Neural progenitor cell (in vitro differentiated cells): ENCODE results near the gene MAOB. TPM values are rescaled to one million over a fixed set of nuclear protein-coding genes. Genes with fewer than 3 reads are reported as not detected.
A peak's percentile ranks its signal among the peaks of the same experiment; 100 is the strongest.

ENCODE experiments used
- DNase-seq: peaks from one replicate; pipeline ENCODE4 v3.0.0-alpha.2; 2016; ENCODE audit warnings: low spot score
- H2AFZ ChIP-seq: fragments of 200-600 bp; sonication (generic); replicated peaks from 2 replicates; pipeline ENCODE4 v1.6.1; 2016; ENCODE audit warnings: antibody characterized with exemption
- H3F3A ChIP-seq: fragments of 200-600 bp; sonication (generic); 2 replicates; pipeline ENCODE4 v1.6.1; 2016; ENCODE audit warnings: antibody characterized with exemption, low read depth
- H3K27ac ChIP-seq: fragments of 200-600 bp; sonication (generic); 2 replicates; pipeline ENCODE4 v1.5.1; 2016; ENCODE audit warnings: mild to moderate bottlenecking
- H3K27me3 ChIP-seq: fragments of 200-600 bp; sonication (generic); 2 replicates; pipeline ENCODE4 v1.6.1; 2016; ENCODE audit warnings: mild to moderate bottlenecking, moderate library complexity
- H3K36me3 ChIP-seq: fragments of 200-600 bp; sonication (generic); 2 replicates; pipeline ENCODE4 v1.5.1; 2016
- H3K4me1 ChIP-seq: fragments of 200-600 bp; sonication (generic); 2 replicates; pipeline ENCODE4 v1.6.1; 2016; ENCODE audit warnings: mixed run types
- H3K4me2 ChIP-seq: fragments of 200-600 bp; sonication (generic); 2 replicates; pipeline ENCODE4 v1.6.1; 2016
- H3K4me3 ChIP-seq: fragments of 200-600 bp; sonication (generic); 2 replicates; pipeline ENCODE4 v1.5.1; 2016
- H3K79me2 ChIP-seq: fragments of 200-600 bp; sonication (generic); 2 replicates; pipeline ENCODE4 v1.6.1; 2016; ENCODE audit warnings: low read depth
- H3K9ac ChIP-seq: fragments of 200-600 bp; sonication (generic); 2 replicates; pipeline ENCODE4 v1.6.1; 2016
- H3K9me3 ChIP-seq: fragments of 200-600 bp; sonication (generic); 2 replicates; pipeline ENCODE4 v1.5.1; 2016; ENCODE audit warnings: low read depth
- H4K20me1 ChIP-seq: fragments of 200-600 bp; sonication (generic); 2 replicates; pipeline ENCODE4 v1.6.1; 2016; ENCODE audit warnings: low read depth
- H3K27ac Mint-ChIP-seq: 3 replicates; pipeline ENCODE4 v1.8.0; 2021; ENCODE audit warnings: mixed read lengths
- H3K27me3 Mint-ChIP-seq: 2 replicates; pipeline ENCODE4 v1.8.0; 2022; ENCODE audit warnings: low read depth, mild to moderate bottlenecking, inconsistent platforms, moderate library complexity, mixed read lengths; ENCODE audit not compliant: insufficient read depth
- H3K36me3 Mint-ChIP-seq: 3 replicates; pipeline ENCODE4 v1.8.0; 2021; ENCODE audit warnings: mixed read lengths
- H3K4me1 Mint-ChIP-seq: 3 replicates; pipeline ENCODE4 v1.8.0; 2021; ENCODE audit warnings: mixed read lengths
- H3K4me3 Mint-ChIP-seq: 3 replicates; pipeline ENCODE4 v1.8.0; 2021; ENCODE audit warnings: mild to moderate bottlenecking, moderate library complexity, mixed read lengths
- H3K9me3 Mint-ChIP-seq: 3 replicates; pipeline ENCODE4 v1.8.0; 2020; ENCODE audit warnings: mixed read lengths
- EZH2 ChIP-seq: fragments of 200-600 bp; sonication (generic); IDR thresholded peaks from 2 replicates; pipeline ENCODE4 v1.6.1; 2017; ENCODE audit warnings: antibody characterized with exemption, mild to moderate bottlenecking, moderate library complexity
- EZH2phosphoT487 ChIP-seq: fragments of 200-600 bp; sonication (generic); IDR thresholded peaks from 2 replicates; pipeline ENCODE4 v1.6.1; 2017; ENCODE audit warnings: antibody characterized with exemption
- total RNA-seq: library from RNA; depleted of rRNA; stranded (reverse); fragments of >200 nt; gene quantifications from 2 replicates; pipeline ENCODE4 v1.2.3, GENCODE V29; 2015; ENCODE audit warnings: low replicate concordance
- TF ChIP-seq, protein P1 (sequence below): fragments of 200-600 bp; sonication (generic); IDR thresholded peaks from 2 replicates; pipeline ENCODE4 v1.5.1; 2017; ENCODE audit warnings: antibody characterized with exemption, mild to moderate bottlenecking

MAOB gene
- total RNA-seq, 1 donor from 2014 or later: 1.5 TPM

DNA sequence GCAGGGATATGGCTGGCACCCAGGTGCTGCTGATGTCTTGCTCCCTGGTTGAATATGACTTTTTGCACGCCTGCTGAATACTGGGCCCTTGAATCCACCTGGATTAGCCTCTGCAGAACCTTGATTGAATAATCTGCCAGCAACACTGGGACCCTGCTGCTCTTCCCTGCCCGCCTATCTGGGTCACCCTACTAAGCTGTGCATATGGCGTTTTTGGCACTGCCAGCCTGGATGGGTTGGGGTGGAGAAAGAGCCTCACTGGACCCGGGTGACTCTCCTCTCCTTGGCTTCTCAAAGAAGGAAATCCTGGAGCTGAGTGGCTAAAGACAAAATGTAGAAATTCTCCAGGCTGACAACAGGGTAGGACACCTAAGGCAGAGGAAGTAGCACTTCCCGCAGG is 126.2 kb downstream of the MAOB start:
- Histone ChIP-seq H3K4me2 (no peak overlapping the region), H3K27me3 (no peaks in the 10 kb centered on the region), H3K79me2 (no peaks in the 10 kb centered on the region), H3K9me3 (no peaks in the 10 kb centered on the region), H3F3A (no peaks in the 10 kb centered on the region), H3K4me1 (no peaks in the 10 kb centered on the region), H3K4me3 (no peak overlapping the region), H3K27ac (no peak overlapping the region), H3K9ac (no peak overlapping the region), H4K20me1 (no peaks in the 10 kb centered on the region), H2AFZ (no peak overlapping the region), H3K36me3 (no peaks in the 10 kb centered on the region)
- Mint-ChIP-seq H3K4me1 (no peaks in the 10 kb centered on the region), H3K27me3 (no peaks in the 10 kb centered on the region), H3K36me3 (no peaks in the 10 kb centered on the region), H3K27ac (no peak overlapping the region), H3K9me3 (no peaks in the 10 kb centered on the region), H3K4me3 (no peak overlapping the region)
- no peak for DNase-seq
- TF ChIP-seq EZH2: no peak
- TF ChIP-seq EZH2phosphoT487: no peak
- TF ChIP-seq, protein P1, sequence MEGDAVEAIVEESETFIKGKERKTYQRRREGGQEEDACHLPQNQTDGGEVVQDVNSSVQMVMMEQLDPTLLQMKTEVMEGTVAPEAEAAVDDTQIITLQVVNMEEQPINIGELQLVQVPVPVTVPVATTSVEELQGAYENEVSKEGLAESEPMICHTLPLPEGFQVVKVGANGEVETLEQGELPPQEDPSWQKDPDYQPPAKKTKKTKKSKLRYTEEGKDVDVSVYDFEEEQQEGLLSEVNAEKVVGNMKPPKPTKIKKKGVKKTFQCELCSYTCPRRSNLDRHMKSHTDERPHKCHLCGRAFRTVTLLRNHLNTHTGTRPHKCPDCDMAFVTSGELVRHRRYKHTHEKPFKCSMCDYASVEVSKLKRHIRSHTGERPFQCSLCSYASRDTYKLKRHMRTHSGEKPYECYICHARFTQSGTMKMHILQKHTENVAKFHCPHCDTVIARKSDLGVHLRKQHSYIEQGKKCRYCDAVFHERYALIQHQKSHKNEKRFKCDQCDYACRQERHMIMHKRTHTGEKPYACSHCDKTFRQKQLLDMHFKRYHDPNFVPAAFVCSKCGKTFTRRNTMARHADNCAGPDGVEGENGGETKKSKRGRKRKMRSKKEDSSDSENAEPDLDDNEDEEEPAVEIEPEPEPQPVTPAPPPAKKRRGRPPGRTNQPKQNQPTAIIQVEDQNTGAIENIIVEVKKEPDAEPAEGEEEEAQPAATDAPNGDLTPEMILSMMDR: no peak

DNA sequence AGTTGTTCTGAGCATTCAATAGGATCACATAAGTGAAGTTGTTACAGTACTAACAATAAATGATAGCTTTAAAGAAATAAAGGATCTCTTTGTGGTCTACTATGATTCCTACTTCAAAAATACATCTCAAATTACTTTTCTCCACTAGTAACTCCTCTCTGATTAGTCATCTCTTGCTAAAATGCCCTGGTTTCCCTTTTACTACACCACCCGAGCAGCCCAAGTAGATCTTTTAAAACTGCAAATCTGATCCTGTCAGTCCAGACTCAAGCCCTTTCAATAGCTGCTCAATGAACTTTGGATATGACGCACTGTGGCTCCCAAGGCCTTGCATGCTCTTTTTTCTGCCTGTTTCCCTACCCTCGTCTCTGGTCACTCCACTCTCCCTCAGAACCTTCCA is 128.6 kb downstream of the MAOB start:
- H3K79me2 ChIP-seq: no peaks in the 10 kb centered on the region
- no peak overlapping the region for H2AFZ ChIP-seq
- H3K4me2 ChIP-seq: no peak overlapping the region
- no peaks in the 10 kb centered on the region for H3K4me1 ChIP-seq
- no peak overlapping the region for H3K9ac ChIP-seq
- no peaks in the 10 kb centered on the region for H3K9me3 ChIP-seq
- TF ChIP-seq EZH2 (no peak), EZH2phosphoT487 (no peak)
- TF ChIP-seq, protein P1: no peak
- H3K4me3 ChIP-seq: no peak overlapping the region
- no peaks in the 10 kb centered on the region for H3F3A ChIP-seq
- H4K20me1 ChIP-seq: no peaks in the 10 kb centered on the region
- H3K27ac ChIP-seq: no peak overlapping the region
- no peak overlapping the region for H3K27ac Mint-ChIP-seq
- no peaks in the 10 kb centered on the region for H3K27me3 Mint-ChIP-seq
- no peaks in the 10 kb centered on the region for H3K36me3 Mint-ChIP-seq
- no peaks in the 10 kb centered on the region for H3K36me3 ChIP-seq
- no peaks in the 10 kb centered on the region for H3K9me3 Mint-ChIP-seq
- no peak for DNase-seq
- no peak overlapping the region for H3K4me3 Mint-ChIP-seq
- no peaks in the 10 kb centered on the region for H3K4me1 Mint-ChIP-seq
- H3K27me3 ChIP-seq: no peaks in the 10 kb centered on the region

DNA sequence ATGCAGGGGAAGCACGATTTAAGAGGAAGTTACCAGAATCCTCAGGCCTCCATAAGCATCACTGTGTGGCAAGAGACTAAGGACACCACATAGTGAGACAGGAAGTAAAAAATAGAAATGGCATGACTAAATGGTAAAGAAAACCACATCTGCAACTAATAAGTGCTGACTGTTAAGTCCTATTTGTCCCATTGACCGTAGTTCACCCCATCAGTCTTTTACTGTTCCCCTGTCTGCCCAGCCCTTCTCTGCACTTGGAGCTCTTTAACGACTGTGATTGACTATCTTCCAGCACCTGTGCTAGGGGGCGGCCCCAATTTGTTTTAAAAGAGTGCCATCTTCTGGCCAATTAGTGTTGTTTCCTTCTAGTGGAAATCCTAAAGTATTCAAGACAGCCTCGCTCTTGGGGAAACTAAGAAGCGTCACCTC is 132.0 kb downstream of the MAOB start:
- Mint-ChIP-seq H3K27me3 (no peaks in the 10 kb centered on the region), H3K27ac (no peak overlapping the region)
- H4K20me1 ChIP-seq: no peaks in the 10 kb centered on the region

More for the DNA sequence above, 132.0 kb downstream of the MAOB start:
- no peak overlapping the region for H3K4me2 ChIP-seq
- Mint-ChIP-seq H3K4me1 (no peaks in the 10 kb centered on the region), H3K9me3 (no peaks in the 10 kb centered on the region), H3K36me3 (no peaks in the 10 kb centered on the region), H3K4me3 (no peak overlapping the region)
- no peak overlapping the region for H3K4me3 ChIP-seq
- H3F3A ChIP-seq: no peaks in the 10 kb centered on the region
- no peak overlapping the region for H2AFZ ChIP-seq
- no peaks in the 10 kb centered on the region for H3K36me3 ChIP-seq
- no peak overlapping the region for H3K9ac ChIP-seq
- H3K4me1 ChIP-seq: no peaks in the 10 kb centered on the region
- no peaks in the 10 kb centered on the region for H3K79me2 ChIP-seq
- H3K27me3 ChIP-seq: no peaks in the 10 kb centered on the region
- DNase-seq: peak; percentile 80
- no peaks in the 10 kb centered on the region for H3K9me3 ChIP-seq
- TF ChIP-seq EZH2 (no peak), EZH2phosphoT487 (no peak)
- TF ChIP-seq, protein P1: peak; percentile 75
- H3K27ac ChIP-seq: no peak overlapping the region
